HepG2 (cell line): ENCODE results near the gene KRCC1. TPM values are rescaled to one million over a fixed set of nuclear protein-coding genes. Genes with fewer than 3 reads are reported as not detected.
A peak's percentile ranks its signal among the peaks of the same experiment; 100 is the strongest.

ENCODE experiments used
- ERF ChIP-seq: IDR thresholded peaks from 2 replicates; pipeline ENCODE4 v1.6.1; 2018; ENCODE audit warnings: missing biosample characterization, missing genetic modification reagents
- GATAD1 ChIP-seq: IDR thresholded peaks from 2 replicates; pipeline ENCODE4 v1.6.1; 2016; ENCODE audit warnings: missing genetic modification reagents, missing compliant biosample characterization
- GATAD2A ChIP-seq: IDR thresholded peaks from 2 replicates; pipeline ENCODE4 v1.6.1; 2016
- STAT5B ChIP-seq: sonication (generic); formaldehyde crosslinking; IDR thresholded peaks from 2 replicates; pipeline ENCODE4 v1.4.0; 2020; ENCODE audit warnings: missing genetic modification reagents
- STAT6 ChIP-seq: sonication (generic); formaldehyde crosslinking; IDR thresholded peaks from 2 replicates; pipeline ENCODE4 v1.4.0; 2020; ENCODE audit warnings: missing genetic modification reagents, mild to moderate bottlenecking, borderline replicate concordance
- ZMAT3 ChIP-seq: sonication (generic); formaldehyde crosslinking; conservative IDR thresholded peaks from 2 replicates; pipeline ENCODE4 v1.7.0; 2021; ENCODE audit warnings: missing genetic modification reagents
- ZNF121 ChIP-seq: sonication (generic); formaldehyde crosslinking; IDR thresholded peaks from 2 replicates; pipeline ENCODE4 v1.5.0; 2020; ENCODE audit warnings: mild to moderate bottlenecking, missing genetic modification reagents
- ZNF18 ChIP-seq: sonication (generic); formaldehyde crosslinking; IDR thresholded peaks from 2 replicates; pipeline ENCODE4 v1.8.0; 2022; ENCODE audit warnings: mild to moderate bottlenecking, missing genetic modification reagents; ENCODE audit not compliant: insufficient replicate concordance
- ZNF280B ChIP-seq: sonication (generic); formaldehyde crosslinking; IDR thresholded peaks from 2 replicates; pipeline ENCODE4 v1.5.0; 2020; ENCODE audit warnings: missing genetic modification reagents, mild to moderate bottlenecking, borderline replicate concordance
- ZNF768 ChIP-seq: sonication (generic); formaldehyde crosslinking; IDR thresholded peaks from 2 replicates; pipeline ENCODE4 v1.4.0; 2020; ENCODE audit warnings: missing genetic modification reagents
- polyA plus RNA-seq, 8 experiments: library from polyadenylated mRNA; depleted of rRNA in 3 of 8; stranded (reverse) in 7 of 8; unstranded in 1 of 8; fragments of >200 nt; fragmentation: Illumina TruSeq in 4 of 8; extraction: Trizol in 4 of 8; gene quantifications; 2 replicates each; pipeline versions ENCODE4 v1.2.1 to v1.2.3, GENCODE V29; 2011 to 2016; ENCODE audit warnings: low read depth in 4 of 8, missing spikeins in 1 of 8, mixed read lengths in 1 of 8; ENCODE audit not compliant: insufficient read depth in 1 of 8
- total RNA-seq, 5 experiments: library from RNA; depleted of rRNA; stranded (reverse); fragments of >200 nt; fragmentation: Illumina TruSeq; extraction: Trizol; gene quantifications; 2 replicates each; pipeline ENCODE4 v1.2.3, GENCODE V29; 2016; ENCODE audit warnings: low read depth in 1 of 5
- TF ChIP-seq, protein P1 (sequence below): sonication (generic); formaldehyde crosslinking; IDR thresholded peaks from one replicate; pipeline ENCODE4 v1.5.1; 2020; ENCODE audit warnings: mild to moderate bottlenecking, missing genetic modification reagents; ENCODE audit errors: not compliant biosample characterization
- TF ChIP-seq, protein P2 (sequence below): sonication (generic); formaldehyde crosslinking; IDR thresholded peaks from 2 replicates; pipeline ENCODE4 v1.5.1; 2020; ENCODE audit warnings: mild to moderate bottlenecking, missing genetic modification reagents, moderate library complexity

Gene KRCC1
- total and polyA plus RNA-seq, 2 of the 13 experiments (the other 11 are each of a cell fraction or from before 2014, with no cell fraction given): 6.5 to 7.7 TPM

DNA sequence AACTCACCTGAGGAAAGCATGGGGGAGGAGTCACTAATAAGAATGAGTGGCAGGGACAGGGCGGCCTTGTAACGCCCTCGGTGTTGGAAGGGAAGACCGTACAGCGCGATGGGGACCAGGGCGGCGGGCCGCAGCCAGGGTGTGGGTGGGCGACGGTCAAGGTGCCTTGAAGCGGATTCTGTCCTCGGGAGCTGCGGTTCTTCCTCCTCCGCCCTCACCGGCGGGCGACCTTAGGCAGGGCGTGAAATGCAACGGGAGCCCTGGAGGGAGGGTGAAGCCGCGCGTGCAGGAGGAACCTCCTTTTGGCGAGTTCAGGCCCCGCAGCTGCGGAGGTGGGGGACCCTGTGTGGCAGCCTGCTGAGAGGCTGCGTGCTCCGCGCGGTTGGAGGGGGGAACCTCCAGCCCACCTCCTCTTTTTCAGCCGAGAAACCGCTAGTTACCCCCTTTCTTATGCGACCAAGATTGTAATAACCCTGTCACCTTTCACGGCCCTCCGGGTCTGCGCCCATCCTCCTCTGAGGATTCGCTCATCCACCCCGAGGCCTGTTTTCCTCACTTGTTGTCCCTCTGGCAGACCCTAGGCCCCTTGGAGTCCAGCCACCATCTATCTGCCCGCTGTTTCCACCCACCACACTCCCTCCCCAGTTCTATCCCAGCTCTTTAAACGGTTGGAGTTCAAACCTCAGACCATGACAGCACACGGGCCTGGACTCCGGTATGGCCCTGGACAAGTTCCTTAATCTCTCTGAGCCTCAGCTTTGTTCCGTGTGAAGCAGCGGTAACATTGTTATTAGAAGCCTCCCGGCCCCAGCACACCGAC is 38.4 kb downstream of the KRCC1 start (continued):
- TF ChIP-seq, protein P1, sequence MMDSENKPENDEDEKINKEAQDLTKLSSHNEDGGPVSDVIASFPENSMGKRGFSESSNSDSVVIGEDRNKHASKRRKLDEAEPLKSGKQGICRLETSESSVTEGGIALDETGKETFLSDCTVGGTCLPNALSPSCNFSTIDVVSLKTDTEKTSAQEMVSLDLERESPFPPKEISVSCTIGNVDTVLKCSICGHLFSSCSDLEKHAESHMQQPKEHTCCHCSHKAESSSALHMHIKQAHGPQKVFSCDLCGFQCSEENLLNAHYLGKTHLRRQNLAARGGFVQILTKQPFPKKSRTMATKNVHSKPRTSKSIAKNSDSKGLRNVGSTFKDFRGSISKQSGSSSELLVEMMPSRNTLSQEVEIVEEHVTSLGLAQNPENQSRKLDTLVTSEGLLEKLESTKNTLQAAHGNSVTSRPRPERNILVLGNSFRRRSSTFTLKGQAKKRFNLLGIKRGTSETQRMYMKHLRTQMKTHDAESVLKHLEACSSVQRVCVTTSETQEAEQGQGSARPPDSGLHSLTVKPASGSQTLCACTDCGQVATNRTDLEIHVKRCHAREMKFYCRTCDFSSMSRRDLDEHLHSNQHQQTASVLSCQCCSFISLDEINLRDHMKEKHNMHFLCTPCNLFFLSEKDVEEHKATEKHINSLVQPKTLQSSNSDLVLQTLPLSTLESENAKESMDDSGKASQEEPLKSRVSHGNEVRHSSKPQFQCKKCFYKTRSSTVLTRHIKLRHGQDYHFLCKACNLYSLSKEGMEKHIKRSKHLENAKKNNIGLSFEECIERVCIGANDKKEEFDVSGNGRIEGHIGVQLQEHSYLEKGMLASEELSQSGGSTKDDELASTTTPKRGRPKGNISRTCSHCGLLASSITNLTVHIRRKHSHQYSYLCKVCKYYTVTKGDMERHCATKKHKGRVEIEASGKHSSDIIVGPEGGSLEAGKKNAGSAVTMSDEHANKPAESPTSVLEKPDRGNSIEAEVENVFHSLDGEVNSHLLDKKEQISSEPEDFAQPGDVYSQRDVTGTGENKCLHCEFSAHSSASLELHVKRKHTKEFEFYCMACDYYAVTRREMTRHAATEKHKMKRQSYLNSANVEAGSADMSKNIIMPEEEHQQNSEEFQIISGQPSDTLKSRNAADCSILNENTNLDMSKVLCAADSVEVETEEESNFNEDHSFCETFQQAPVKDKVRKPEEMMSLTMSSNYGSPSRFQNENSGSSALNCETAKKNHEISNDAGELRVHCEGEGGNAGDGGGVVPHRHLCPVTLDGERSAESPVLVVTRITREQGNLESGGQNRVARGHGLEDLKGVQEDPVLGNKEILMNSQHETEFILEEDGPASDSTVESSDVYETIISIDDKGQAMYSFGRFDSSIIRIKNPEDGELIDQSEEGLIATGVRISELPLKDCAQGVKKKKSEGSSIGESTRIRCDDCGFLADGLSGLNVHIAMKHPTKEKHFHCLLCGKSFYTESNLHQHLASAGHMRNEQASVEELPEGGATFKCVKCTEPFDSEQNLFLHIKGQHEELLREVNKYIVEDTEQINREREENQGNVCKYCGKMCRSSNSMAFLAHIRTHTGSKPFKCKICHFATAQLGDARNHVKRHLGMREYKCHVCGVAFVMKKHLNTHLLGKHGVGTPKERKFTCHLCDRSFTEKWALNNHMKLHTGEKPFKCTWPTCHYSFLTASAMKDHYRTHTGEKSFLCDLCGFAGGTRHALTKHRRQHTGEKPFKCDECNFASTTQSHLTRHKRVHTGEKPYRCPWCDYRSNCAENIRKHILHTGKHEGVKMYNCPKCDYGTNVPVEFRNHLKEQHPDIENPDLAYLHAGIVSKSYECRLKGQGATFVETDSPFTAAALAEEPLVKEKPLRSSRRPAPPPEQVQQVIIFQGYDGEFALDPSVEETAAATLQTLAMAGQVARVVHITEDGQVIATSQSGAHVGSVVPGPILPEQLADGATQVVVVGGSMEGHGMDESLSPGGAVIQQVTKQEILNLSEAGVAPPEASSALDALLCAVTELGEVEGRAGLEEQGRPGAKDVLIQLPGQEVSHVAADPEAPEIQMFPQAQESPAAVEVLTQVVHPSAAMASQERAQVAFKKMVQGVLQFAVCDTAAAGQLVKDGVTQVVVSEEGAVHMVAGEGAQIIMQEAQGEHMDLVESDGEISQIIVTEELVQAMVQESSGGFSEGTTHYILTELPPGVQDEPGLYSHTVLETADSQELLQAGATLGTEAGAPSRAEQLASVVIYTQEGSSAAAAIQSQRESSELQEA (CRISPR knock-in tag): peak; percentile 46
- TF ChIP-seq ZNF768 (CRISPR knock-in tag) (peak; percentile 65; the same call in 1 of the 2 replicates), STAT6 (CRISPR knock-in tag) (no peak), ZNF121 (CRISPR knock-in tag) (no peak), GATAD2A (CRISPR knock-in tag) (no peak), ZNF280B (CRISPR knock-in tag) (peak; percentile 94; the same call in 1 of the 2 replicates), ERF (CRISPR knock-in tag) (no peak), GATAD1 (CRISPR knock-in tag) (0 out of 2 replicates have a peak, but pooled peaks have one; percentile 1), STAT5B (CRISPR knock-in tag) (peak; percentile 43; the same call in 1 of the 2 replicates), ZNF18 (CRISPR knock-in tag) (peak; percentile 84), ZMAT3 (CRISPR knock-in tag) (0 out of 2 replicates have a peak, but pooled peaks have one; percentile 40)
- TF ChIP-seq, protein P2, sequence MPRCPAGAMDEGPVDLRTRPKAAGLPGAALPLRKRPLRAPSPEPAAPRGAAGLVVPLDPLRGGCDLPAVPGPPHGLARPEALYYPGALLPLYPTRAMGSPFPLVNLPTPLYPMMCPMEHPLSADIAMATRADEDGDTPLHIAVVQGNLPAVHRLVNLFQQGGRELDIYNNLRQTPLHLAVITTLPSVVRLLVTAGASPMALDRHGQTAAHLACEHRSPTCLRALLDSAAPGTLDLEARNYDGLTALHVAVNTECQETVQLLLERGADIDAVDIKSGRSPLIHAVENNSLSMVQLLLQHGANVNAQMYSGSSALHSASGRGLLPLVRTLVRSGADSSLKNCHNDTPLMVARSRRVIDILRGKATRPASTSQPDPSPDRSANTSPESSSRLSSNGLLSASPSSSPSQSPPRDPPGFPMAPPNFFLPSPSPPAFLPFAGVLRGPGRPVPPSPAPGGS (CRISPR knock-in tag): peak; percentile 4
